Central memory CD8-positive, alpha-beta T cell (primary cell): ENCODE results near the gene TBC1D19.

ENCODE experiments used
- ATAC-seq: fragments of 150-1000 bp; cut with Tn5 transposase; replicated peaks from 2 replicates; pipeline ENCODE4 v1.10.0; 2022; ENCODE audit warnings: mild to moderate bottlenecking, moderate FRiP score, moderate number of reproducible peaks; ENCODE audit not compliant: poor library complexity, severe bottlenecking; ENCODE audit errors: extremely low read depth
- DNase-seq, 2 donors: peaks; one replicate each; pipeline ENCODE4 v3.0.0; 2021; ENCODE audit warnings: low spot score in 2 of 2
- H3K27ac Mint-ChIP-seq: one replicate; pipeline ENCODE4 v1.8.0; 2022; ENCODE audit warnings: low read depth, mild to moderate bottlenecking, moderate library complexity, mixed read lengths
- H3K27me3 Mint-ChIP-seq: one replicate; pipeline ENCODE4 v1.8.0; 2022; ENCODE audit warnings: mixed read lengths
- H3K36me3 Mint-ChIP-seq: one replicate; pipeline ENCODE4 v1.8.0; 2022; ENCODE audit warnings: mild to moderate bottlenecking, moderate library complexity, mixed read lengths; ENCODE audit not compliant: insufficient read depth
- H3K4me1 Mint-ChIP-seq: one replicate; pipeline ENCODE4 v1.8.0; 2022; ENCODE audit warnings: mixed read lengths
- H3K4me3 Mint-ChIP-seq: one replicate; pipeline ENCODE4 v1.8.0; 2022; ENCODE audit warnings: mild to moderate bottlenecking, moderate library complexity, mixed read lengths
- H3K9me3 Mint-ChIP-seq: one replicate; pipeline ENCODE4 v1.8.0; 2022; ENCODE audit warnings: mixed read lengths

TBC1D19 gene

DNA sequence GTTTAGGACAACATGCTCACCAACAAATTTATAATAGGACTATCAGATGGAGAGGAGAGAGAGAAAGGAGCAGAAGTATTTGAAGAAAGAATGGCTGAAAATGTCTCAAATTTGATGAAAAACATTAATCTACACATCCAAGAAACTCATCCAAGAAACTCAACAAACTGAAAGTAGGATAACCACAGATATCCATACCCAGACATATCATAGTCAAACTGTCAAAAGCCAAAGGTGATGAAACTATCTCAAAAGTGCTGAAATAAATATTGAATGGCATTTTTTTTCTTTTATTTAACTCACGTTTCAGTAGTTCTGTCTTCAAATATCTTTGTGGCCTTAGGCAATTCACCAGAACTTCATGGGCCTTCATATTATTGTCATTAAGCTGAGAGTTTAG lies 116.2 kb downstream of the TBC1D19 start:
- Mint-ChIP-seq H3K27ac (no peak overlapping the region), H3K4me1 (no peaks in the 10 kb centered on the region), H3K36me3 (peaks cover 5% of the 10 kb centered on the region), H3K27me3 (no peaks in the 10 kb centered on the region), H3K9me3 (no peaks in the 10 kb centered on the region), H3K4me3 (no peak overlapping the region)
- DNase-seq (no peak), ATAC-seq (no peak)

DNA sequence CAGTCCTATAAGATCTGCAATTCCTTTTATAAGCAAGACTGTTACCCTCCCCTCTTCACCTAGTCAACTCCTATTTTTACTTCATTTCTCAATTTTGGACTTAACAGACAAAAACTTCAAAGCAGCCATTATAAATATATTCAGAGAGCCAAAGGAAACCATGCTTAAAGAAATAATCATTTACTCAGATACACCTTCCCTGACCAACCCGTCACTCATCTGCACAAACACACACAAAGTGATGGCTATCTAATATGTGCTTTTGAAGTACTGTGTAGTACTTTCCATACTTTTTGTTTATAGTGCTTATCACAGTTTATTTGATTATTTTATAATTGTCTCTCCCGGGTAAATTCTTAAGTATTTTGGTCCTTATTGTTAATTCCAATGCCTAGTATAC lies 117.2 kb downstream of the TBC1D19 start:
- Mint-ChIP-seq H3K4me3 (no peak overlapping the region), H3K27me3 (no peaks in the 10 kb centered on the region), H3K36me3 (peaks cover 5% of the 10 kb centered on the region), H3K9me3 (no peaks in the 10 kb centered on the region), H3K4me1 (no peaks in the 10 kb centered on the region), H3K27ac (no peak overlapping the region)
- ATAC-seq (no peak), DNase-seq (no peak)

DNA sequence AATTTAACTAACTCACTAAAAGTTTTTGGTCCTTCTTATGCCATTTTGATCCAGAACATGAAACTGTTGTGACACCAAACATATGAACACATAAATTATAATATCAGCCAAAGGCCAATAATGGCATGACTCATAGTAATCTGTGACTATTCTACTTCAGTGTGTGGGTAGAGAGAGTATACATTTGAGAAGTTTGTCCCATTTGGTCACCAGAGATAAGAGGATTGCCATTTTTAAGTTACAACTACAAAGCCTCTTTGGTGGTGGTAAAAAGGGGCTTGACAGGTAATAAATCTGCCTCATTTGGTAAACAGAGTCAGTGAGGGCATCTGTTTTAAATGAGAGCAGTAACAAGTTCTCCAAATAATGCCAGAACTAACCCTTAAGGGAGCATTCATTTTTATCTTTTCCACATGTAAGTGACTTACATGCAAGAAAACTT lies 117.9 kb downstream of the TBC1D19 start:
- no peak overlapping the region for H3K4me3 Mint-ChIP-seq
- ATAC-seq (no peak), DNase-seq (no peak)
- H3K27ac Mint-ChIP-seq: no peak overlapping the region
- no peaks in the 10 kb centered on the region for H3K9me3 Mint-ChIP-seq
- H3K27me3 Mint-ChIP-seq: no peaks in the 10 kb centered on the region
- H3K4me1 Mint-ChIP-seq: no peaks in the 10 kb centered on the region
- peaks cover 5% of the 10 kb centered on the region for H3K36me3 Mint-ChIP-seq

DNA sequence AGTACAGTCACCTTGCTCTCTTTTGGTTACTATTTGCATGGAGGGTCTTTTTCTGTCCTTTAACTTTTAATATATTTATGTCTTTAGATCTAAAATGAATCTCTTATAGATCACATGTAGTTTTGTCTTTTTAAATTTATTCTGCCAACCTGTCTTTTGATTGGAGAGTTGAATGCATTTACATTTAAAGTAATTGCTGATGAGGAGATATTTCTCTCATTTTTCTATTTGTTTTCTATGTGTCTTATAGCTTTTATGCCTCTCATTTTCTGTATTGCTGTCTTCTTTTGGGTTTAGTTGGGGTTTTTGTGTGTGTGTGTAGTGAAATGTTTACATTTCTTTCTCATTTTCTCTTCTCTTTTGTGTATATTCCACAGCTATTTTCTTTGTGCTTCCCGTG lies 123.5 kb downstream of the TBC1D19 start:
- ATAC-seq: no peak

DNA sequence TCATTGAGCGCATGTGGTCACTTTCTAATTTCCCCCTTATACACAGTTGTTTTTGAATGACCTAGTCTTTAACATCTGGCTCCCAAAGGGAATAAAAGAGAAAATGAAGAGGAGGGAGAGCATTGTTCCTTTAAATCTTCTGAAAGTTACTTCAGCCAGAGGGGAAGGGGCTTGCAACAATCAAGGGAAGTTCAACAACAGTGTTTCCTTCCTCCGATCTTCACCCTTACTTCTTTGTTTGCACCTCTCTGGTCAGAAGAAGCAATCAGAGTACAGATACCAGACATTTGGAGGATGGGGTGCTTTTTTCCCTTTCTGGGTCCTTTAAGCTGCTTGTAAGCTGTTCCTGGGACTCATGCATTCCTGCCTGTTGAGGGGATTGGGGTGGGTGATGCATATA lies 125.4 kb downstream of the TBC1D19 start:
- DNase-seq: no peak
- H3K36me3 Mint-ChIP-seq: peaks cover 2% of the 10 kb centered on the region

More for the DNA sequence above, 123.5 kb downstream of the TBC1D19 start:
- peaks cover 2% of the 10 kb centered on the region for H3K36me3 Mint-ChIP-seq
- H3K27me3 Mint-ChIP-seq: no peaks in the 10 kb centered on the region
- no peaks in the 10 kb centered on the region for H3K4me1 Mint-ChIP-seq
- H3K9me3 Mint-ChIP-seq: no peaks in the 10 kb centered on the region
- no peak overlapping the region for H3K27ac Mint-ChIP-seq
- no peak for DNase-seq
- no peak overlapping the region for H3K4me3 Mint-ChIP-seq

DNA sequence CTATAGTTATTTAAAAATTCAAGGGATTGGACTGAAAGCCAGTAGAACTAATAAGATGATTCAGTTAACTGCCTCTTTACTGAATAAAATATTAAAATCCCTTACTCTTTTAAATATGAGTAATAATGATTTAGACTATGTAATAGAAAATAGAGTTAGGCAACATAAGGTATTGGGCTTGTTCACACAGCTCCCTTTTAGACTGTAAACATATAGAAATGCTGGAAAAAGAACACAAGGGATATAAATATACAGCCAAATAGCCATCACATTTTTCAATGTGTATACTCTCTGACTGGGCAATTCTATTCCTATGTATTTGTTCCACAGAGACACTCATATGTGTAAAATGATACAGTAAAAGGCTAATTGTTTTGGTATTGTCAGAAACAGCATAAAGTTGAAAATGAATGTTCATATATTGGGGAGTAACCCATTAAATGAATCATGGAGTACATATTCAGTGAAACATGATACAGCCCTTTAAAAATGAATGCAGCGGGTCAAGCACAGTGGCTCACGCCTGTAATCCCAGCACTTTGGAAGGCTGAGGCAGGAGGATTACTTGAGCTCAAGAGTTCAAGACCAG lies 129.8 kb downstream of the TBC1D19 start:
- no peaks in the 10 kb centered on the region for H3K27me3 Mint-ChIP-seq
- H3K27ac Mint-ChIP-seq: no peak overlapping the region
- H3K9me3 Mint-ChIP-seq: no peaks in the 10 kb centered on the region
- ATAC-seq (no peak), DNase-seq (no peak)
- no peaks in the 10 kb centered on the region for H3K36me3 Mint-ChIP-seq
- no peak overlapping the region for H3K4me3 Mint-ChIP-seq
- H3K4me1 Mint-ChIP-seq: no peaks in the 10 kb centered on the region

More for the DNA sequence above, 125.4 kb downstream of the TBC1D19 start:
- Mint-ChIP-seq H3K27ac (no peak overlapping the region), H3K4me3 (no peak overlapping the region), H3K4me1 (no peaks in the 10 kb centered on the region), H3K27me3 (no peaks in the 10 kb centered on the region), H3K9me3 (no peaks in the 10 kb centered on the region)
- no peak for ATAC-seq

DNA sequence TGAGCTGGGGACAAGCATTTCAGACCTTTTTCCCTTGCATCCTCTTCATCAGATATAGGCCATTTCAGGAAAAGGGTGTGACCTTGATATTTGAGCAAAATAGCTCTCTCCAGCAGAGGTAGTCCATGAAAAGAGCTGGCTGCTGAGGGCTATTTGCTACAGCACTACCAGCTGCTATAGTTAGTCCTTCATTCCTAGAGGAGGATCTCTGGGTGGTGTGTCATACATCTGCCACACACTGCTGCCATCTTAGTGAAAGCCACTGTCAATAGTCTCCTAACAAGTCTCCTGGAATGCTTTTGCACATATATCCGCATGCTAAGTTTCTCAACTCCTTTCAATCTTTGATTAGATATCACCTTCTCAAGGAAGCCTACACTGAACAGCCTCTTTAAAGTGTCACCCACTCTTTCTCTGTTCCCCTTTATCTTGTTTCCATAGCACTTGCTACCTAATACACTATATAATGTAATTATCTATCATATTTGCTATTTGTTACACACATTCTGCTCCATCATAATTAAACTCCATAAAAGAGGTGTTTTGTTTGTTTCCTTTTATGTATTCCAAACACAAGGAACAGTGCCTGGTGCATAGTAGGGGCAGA lies 131.9 kb downstream of the TBC1D19 start:
- H3K4me1 Mint-ChIP-seq: no peaks in the 10 kb centered on the region

DNA sequence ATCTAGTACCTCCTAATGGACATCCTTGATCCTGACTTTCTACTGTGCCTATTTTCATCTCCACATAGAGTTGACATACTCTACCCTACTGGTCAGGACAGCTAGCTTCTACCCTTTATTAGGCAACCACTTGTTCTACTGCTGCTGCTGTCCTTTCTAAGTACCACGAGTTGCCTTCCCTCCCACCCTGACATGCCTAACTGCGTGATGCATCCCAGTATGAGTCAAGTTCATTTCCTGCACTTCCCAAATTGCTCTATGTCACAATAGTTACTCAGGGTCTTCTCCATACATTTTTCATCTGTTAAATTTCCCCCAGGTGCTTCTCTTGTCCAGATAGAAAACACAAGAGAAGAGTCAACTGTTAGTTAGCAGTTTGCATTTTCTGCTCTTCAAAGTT lies 133.4 kb downstream of the TBC1D19 start:
- ATAC-seq: no peak
- H3K27ac Mint-ChIP-seq: no peak overlapping the region

More for the DNA sequence above, 131.9 kb downstream of the TBC1D19 start:
- Mint-ChIP-seq H3K27me3 (no peaks in the 10 kb centered on the region), H3K9me3 (no peaks in the 10 kb centered on the region), H3K27ac (no peak overlapping the region), H3K36me3 (no peaks in the 10 kb centered on the region), H3K4me3 (no peak overlapping the region)
- no peak for ATAC-seq
- DNase-seq: no peak

DNA sequence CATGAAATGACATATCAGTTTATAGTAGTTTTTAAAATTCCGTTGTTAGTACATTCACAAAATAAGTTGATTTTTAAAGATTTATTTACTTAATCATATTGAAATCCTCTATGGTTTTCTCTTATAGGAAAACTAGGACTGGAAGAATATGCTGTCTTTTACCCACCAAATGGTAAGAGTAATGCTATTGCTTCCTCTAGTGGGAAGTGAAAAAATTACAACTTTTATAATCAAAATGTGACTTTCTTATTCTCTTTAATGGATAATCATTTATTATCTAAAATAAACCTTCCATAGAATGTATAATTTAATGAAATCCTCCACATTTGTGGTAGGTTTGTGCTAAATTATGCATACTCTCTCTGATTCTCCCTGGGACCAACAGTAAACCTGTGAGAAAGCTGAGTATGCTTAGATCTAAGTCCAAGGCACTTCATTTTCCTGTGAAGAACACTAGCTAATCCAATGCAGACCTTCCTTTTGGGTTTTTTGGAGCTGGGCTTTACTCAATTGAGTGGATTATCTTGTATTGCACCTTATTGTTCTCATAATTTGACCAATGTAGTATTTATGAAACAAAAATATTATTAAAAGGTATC lies 136.2 kb downstream of the TBC1D19 start:
- H3K27me3 Mint-ChIP-seq: no peaks in the 10 kb centered on the region
- peaks cover 23% of the 10 kb centered on the region for H3K4me1 Mint-ChIP-seq
- DNase-seq (no peak), ATAC-seq (no peak)
- H3K27ac Mint-ChIP-seq: no peak overlapping the region
- H3K4me3 Mint-ChIP-seq: no peak overlapping the region
- H3K9me3 Mint-ChIP-seq: no peaks in the 10 kb centered on the region
- peaks cover 3% of the 10 kb centered on the region for H3K36me3 Mint-ChIP-seq

More for the DNA sequence above, 133.4 kb downstream of the TBC1D19 start:
- Mint-ChIP-seq H3K4me3 (no peak overlapping the region), H3K9me3 (no peaks in the 10 kb centered on the region), H3K36me3 (no peaks in the 10 kb centered on the region), H3K27me3 (no peaks in the 10 kb centered on the region), H3K4me1 (no peaks in the 10 kb centered on the region)
- no peak for DNase-seq

DNA sequence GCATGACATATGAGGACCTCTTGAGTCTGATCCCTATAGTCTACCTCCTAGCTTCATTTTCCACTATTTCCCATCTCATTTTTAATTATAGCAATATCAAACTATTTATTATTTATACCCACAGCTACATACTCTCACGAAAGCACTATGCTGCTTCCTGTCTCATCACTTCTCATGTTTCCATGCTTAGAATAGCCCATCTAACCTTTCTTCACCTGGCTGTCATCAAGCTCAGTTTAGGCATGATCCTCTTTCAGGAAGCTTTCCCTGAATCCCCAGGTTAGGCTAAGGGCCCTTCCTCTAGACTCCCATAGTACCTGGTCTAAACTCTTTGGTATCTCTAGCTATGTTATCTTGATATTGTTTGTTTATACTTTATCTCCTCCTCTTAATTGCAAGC lies 137.8 kb downstream of the TBC1D19 start:
- ATAC-seq (no peak), DNase-seq (no peak)
- peaks cover 31% of the 10 kb centered on the region for H3K4me1 Mint-ChIP-seq
- H3K36me3 Mint-ChIP-seq: peaks cover 8% of the 10 kb centered on the region
- H3K9me3 Mint-ChIP-seq: no peaks in the 10 kb centered on the region
- no peaks in the 10 kb centered on the region for H3K27me3 Mint-ChIP-seq
- H3K4me3 Mint-ChIP-seq: no peak overlapping the region
- H3K27ac Mint-ChIP-seq: no peak overlapping the region

DNA sequence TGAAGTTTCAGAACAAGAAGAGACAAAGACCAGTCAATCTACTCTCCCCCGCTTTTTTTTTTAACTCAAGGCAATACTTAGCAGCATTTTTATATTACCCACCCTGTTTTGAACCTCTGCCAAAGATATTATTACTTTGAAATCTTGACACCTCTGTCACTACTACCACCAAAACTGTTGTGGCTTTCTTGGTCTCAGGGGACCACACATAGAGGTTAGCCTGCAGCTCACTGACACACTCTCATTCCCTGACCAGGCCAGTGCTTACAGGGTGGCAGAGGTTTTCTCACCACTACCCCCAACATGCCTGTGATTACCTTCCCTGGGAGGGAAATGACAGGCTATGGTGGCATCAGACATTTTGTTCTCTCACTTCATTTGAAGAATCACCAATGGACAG lies 139.3 kb downstream of the TBC1D19 start:
- Mint-ChIP-seq H3K4me3 (no peak overlapping the region), H3K4me1 (peaks cover 31% of the 10 kb centered on the region), H3K9me3 (no peaks in the 10 kb centered on the region), H3K36me3 (peaks cover 8% of the 10 kb centered on the region), H3K27ac (peak overlapping the region; percentile 77), H3K27me3 (no peaks in the 10 kb centered on the region)
- peak in 1 of 2 donors; percentile 20 for DNase-seq
- ATAC-seq: peak; percentile 77

DNA sequence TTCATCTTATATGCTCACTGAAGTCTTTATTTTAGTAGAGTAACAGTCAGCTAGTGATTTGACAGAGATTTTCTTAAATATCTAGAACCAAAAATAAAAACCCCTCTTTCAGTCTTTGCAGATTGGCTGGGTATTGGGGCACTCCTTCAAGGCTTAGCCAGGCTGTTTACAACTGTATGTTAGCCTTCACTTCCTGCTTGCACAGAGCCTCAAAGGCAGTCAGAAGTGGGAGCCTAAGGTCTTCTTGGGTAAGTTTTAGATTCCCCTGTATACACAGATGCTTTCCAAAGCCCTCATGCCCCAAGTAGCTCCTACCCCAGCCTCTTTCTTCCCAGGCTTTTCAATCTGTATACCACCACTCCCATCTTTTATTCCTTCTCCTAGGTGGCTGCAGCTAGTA lies 140.7 kb downstream of the TBC1D19 start:
- H3K4me3 Mint-ChIP-seq: no peak overlapping the region
- H3K27me3 Mint-ChIP-seq: no peaks in the 10 kb centered on the region
- H3K9me3 Mint-ChIP-seq: no peaks in the 10 kb centered on the region
- H3K4me1 Mint-ChIP-seq: peaks cover 31% of the 10 kb centered on the region
- DNase-seq (no peak), ATAC-seq (peak; percentile 60)
- H3K27ac Mint-ChIP-seq: peak overlapping the region; percentile 33
- H3K36me3 Mint-ChIP-seq: peaks cover 8% of the 10 kb centered on the region
